ENCODE measurements around the gene STK32B.

Gene STK32B

GRCh38 chr4:5451243-5451642 is 400.0 kb downstream of the STK32B start:
- no peak for DNase-seq

GRCh38 chr4:5452156-5452555 is 400.9 kb downstream of the STK32B start:
- no peak for DNase-seq

- DNase-seq, result no peak
These were observed 403.8 kb downstream of the STK32B start for GRCh38 chr4:5455003-5455585.

- no peak for DNase-seq
These were observed 405.1 kb downstream of the STK32B start for GRCh38 chr4:5456296-5456845.

- no peak for DNase-seq
These were observed 407.4 kb downstream of the STK32B start for GRCh38 chr4:5458676-5459075.

GRCh38 chr4:5459236-5459635 is 408.0 kb downstream of the STK32B start:
- DNase-seq, result no peak

- DNase-seq, result peak in 3 of 4 experiments; percentile 6 to 48 (median 23)
These were observed 409.0 kb downstream of the STK32B start for GRCh38 chr4:5460106-5460801.

- no peak for DNase-seq
These were observed 410.2 kb downstream of the STK32B start for GRCh38 chr4:5461477-5461876.

- no peak for DNase-seq
These were observed 411.1 kb downstream of the STK32B start for GRCh38 chr4:5462254-5462835.

- DNase-seq, result no peak
These were observed 411.6 kb downstream of the STK32B start for GRCh38 chr4:5462896-5463295.

GRCh38 chr4:5463361-5463760 is 412.1 kb downstream of the STK32B start:
- DNase-seq, result no peak

- DNase-seq, result no peak
These were observed 412.8 kb downstream of the STK32B start for GRCh38 chr4:5463936-5464650.

- no peak for DNase-seq
These were observed 414.2 kb downstream of the STK32B start for GRCh38 chr4:5465529-5465928.

- no peak for DNase-seq
These were observed 414.7 kb downstream of the STK32B start for GRCh38 chr4:5465956-5466355.

- DNase-seq, result no peak
These were observed 415.8 kb downstream of the STK32B start for GRCh38 chr4:5467111-5467510.

GRCh38 chr4:5469151-5469775 is 418.0 kb downstream of the STK32B start:
- DNase-seq, result no peak

GRCh38 chr4:5469861-5470260 is 418.6 kb downstream of the STK32B start:
- DNase-seq, result no peak

- DNase-seq, result peak in 1 of 4 experiments; percentile 2
These were observed 419.3 kb downstream of the STK32B start for GRCh38 chr4:5470318-5471198.

- DNase-seq, result no peak
These were observed 419.9 kb downstream of the STK32B start for GRCh38 chr4:5471206-5471605.

- peak in 2 of 4 experiments; percentile 12 to 23 for DNase-seq
These were observed 420.4 kb downstream of the STK32B start for GRCh38 chr4:5471691-5472090.

GRCh38 chr4:5472160-5472591 is 420.9 kb downstream of the STK32B start:
- DNase-seq, result no peak

GRCh38 chr4:5473125-5473524 is 421.8 kb downstream of the STK32B start:
- DNase-seq, result no peak
